GM12872 (cell line): ENCODE measurements around the gene SCP2D1.

Experiments
- TF ChIP-seq, protein P1 (sequence below): IDR thresholded peaks from 3 replicates; pipeline ENCODE4 v1.5.1; 2011; ENCODE audit warnings: low read depth, mild to moderate bottlenecking, low read length, moderate library complexity; ENCODE audit not compliant: insufficient read depth

The SCP2D1 gene

DNA sequence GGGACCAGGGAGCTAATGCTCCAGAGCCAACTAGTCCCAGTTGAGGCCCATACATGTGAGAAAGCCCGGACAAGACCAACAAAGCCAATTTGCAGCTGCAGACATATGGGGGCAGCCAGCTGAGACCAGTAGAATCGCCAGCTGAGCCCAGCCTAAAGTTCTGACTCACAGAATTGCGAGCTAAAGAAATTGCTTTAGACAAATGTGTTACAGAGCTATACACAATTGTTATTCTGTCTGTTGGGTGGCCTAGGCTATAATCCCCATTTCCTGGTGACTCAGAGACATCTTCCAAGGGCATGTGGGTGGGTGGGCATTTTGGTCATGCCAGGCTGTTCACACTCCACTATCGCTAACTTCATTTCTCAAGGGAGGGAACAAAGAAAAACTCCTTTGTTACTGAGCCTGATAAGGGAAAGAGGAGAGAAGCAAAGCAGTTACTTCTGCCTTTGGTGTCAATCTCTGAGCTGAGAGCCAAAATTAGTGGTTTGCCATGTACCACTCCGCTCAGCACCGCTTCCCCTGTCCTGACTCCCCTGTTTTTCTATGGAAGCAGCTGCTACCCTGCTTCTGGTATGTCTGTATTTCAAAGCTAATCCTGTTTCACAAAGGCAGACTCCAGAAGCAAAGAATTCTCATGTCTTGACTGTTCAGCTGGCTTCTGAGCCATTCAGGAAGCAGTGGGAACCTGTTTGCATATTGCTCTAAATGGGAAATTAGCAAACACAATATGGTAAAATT lies 26.1 kb downstream of the SCP2D1 start:
- TF ChIP-seq, protein P1, sequence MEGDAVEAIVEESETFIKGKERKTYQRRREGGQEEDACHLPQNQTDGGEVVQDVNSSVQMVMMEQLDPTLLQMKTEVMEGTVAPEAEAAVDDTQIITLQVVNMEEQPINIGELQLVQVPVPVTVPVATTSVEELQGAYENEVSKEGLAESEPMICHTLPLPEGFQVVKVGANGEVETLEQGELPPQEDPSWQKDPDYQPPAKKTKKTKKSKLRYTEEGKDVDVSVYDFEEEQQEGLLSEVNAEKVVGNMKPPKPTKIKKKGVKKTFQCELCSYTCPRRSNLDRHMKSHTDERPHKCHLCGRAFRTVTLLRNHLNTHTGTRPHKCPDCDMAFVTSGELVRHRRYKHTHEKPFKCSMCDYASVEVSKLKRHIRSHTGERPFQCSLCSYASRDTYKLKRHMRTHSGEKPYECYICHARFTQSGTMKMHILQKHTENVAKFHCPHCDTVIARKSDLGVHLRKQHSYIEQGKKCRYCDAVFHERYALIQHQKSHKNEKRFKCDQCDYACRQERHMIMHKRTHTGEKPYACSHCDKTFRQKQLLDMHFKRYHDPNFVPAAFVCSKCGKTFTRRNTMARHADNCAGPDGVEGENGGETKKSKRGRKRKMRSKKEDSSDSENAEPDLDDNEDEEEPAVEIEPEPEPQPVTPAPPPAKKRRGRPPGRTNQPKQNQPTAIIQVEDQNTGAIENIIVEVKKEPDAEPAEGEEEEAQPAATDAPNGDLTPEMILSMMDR = no peak

DNA sequence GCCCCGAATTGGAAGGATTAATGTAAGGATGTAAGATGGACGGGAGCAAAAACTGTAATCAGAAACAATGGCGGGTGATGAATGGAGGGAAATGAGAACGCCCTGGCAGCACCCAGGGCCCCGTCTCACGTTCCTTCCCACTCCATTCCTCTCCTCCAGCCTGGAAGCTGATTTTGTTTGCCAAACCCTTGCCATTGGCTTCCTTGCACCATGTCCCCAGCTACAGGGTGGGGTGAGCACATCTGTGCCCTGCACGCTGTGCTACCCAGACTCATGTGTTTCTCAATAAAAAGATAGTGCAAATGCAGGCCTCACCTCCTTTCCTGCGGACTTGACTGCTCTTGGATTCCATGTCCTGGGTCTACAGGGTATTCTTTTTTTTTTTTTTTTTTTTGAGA lies 26.7 kb downstream of the SCP2D1 start:
- TF ChIP-seq, protein P1 = no peak

DNA sequence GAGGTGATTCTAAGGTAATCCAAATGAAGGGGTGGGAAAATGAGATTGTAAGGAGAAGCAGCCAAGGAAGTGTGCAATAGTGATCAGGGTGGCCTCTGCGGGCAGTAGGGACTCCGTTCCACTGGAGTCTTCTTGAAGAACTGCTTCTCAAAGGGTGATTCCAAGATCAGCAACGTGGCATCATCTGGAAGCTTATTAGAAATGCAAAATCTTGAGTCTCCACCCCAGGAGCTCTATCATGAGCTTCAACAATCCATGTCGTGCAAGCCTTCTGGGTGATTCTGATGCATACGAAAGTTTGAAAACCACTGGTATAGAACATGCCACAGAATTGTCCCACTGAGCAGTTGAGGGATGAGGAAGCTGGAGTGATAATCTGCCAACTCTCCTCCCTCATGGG lies 31.4 kb downstream of the SCP2D1 start:
- TF ChIP-seq, protein P1 = no peak

DNA sequence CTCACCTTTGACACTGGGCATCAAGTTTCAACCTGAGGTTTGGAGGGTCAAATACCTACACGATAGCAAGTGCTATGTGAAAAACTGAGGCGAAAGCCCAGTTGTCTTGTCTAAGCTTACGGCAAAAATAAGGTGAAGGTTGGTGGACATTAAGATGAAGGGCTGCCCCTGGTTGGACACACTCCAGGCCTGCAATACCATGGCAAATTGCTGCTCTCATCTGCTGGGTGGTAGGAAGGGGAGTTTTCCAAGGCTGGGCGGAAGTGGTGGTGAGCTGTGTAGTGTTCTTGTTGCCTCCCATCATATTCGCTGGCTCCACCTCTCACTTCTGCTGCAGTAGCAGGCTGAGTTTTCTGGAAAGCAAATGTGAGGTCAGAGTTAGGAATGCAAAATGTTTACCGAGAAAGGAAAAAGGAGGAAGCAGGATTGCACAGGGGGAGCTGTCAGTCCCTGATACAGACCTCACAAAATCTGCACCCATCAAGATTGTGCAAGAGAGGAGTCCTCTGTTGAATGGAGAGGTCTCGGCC lies 33.7 kb downstream of the SCP2D1 start:
- TF ChIP-seq, protein P1 = no peak

DNA sequence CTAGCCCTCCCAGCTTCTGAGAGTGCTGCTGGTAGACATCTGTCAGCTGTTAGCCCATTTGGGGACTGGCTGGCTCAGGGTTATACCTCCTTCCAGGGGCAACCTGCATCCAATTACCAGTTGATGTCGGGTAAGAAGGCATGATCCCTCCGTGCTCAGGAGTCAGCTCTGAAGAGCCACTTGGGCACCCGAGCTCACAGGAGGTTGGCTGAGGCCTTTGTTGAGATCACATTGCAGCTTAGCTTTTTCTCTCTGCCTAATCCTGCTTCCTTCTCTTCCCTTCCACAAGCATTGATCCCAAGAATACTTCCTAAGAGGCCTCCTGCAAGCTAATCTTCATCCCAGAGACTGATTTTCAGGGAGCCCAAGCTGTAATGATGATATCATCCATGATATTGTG lies 35.5 kb downstream of the SCP2D1 start:
- TF ChIP-seq, protein P1 = no peak

DNA sequence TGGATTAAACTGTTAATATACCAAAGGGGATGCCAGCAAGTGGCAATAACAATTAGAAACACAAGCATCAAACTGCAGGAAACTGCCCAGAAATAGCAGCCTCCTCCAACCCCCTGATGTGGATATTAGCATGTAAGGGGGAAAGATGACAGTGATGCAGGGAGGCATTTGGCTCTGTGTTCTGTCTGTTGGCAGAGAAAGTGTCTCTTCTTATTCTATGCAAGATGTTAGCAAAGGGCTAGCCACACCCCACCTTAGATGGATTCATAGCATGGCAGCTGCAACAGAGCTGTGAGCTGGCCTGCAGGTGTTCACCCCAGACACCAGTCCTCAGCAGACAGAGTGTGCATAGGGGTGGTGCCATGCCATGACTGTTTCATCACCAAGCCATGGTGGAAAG lies 38.0 kb downstream of the SCP2D1 start:
- TF ChIP-seq, protein P1 = no peak

DNA sequence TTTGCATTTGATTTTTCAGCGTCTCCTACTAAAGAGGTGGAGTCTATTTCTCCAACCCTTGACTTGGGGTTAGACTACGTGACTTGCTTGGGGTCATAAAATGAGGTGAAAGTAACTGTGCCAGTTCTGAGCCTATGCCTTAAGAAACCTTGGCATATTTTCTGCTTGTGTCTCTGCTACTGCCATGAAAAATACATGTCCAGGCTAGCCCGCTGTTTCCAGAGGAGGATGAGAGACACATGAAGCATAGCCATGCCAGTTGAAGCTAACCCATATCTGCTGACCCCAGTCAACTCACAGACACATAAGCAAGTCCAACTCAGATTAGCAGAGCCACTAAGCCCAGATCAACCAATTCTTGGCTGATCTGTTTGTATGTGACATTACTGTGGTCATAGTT lies 38.7 kb downstream of the SCP2D1 start:
- TF ChIP-seq, protein P1 = no peak
